WTC11 (cell line): ENCODE measurements around the gene TMEM116. TPM values are rescaled to one million over a fixed set of nuclear protein-coding genes. Genes with fewer than 3 reads are reported as not detected.

ENCODE experiments used
- ATAC-seq: fragments of 200-7000 bp; cut with Tn5 transposase; 2 replicates; pipeline ENCODE4 v1.10.0; 2021; ENCODE audit warnings: mild to moderate bottlenecking, moderate library complexity
- CTCF ChIA-PET: fragments of 300-600 bp; sonication (Branson Sonifier 250); formaldehyde crosslinking; loops from one replicate; lab custom pipeline; 2021; ENCODE audit warnings: antibody characterized with exemption; lab: Charles Lee
- POLR2A ChIA-PET: fragments of 350-600 bp; sonication (Branson Sonifier 250); formaldehyde crosslinking; loops from one replicate; lab custom pipeline; 2021; ENCODE audit warnings: antibody characterized with exemption; lab: Charles Lee
- DNase-seq: peaks from one replicate; pipeline ENCODE4 v3.0.0; 2021; ENCODE audit warnings: low spot score
- H3K27ac Mint-ChIP-seq: 2 replicates; pipeline ENCODE4 v1.8.0; 2021; ENCODE audit warnings: mixed read lengths
- H3K27me3 Mint-ChIP-seq: 2 replicates; pipeline ENCODE4 v1.8.0; 2021; ENCODE audit warnings: low read depth, mild to moderate bottlenecking, moderate library complexity, mixed read lengths
- H3K36me3 Mint-ChIP-seq: 2 replicates; pipeline ENCODE4 v1.8.0; 2021; ENCODE audit warnings: mixed read lengths
- H3K4me1 Mint-ChIP-seq: 2 replicates; pipeline ENCODE4 v1.8.0; 2022; ENCODE audit warnings: mixed read lengths
- H3K4me3 Mint-ChIP-seq: 2 replicates; pipeline ENCODE4 v1.8.0; 2021; ENCODE audit warnings: mild to moderate bottlenecking, moderate library complexity, mixed read lengths
- H3K9me3 Mint-ChIP-seq: 2 replicates; pipeline ENCODE4 v1.8.0; 2021; ENCODE audit warnings: mixed read lengths
- AFF4 ChIP-seq: sonication (generic); formaldehyde crosslinking; IDR thresholded peaks from 2 replicates; pipeline ENCODE4 v1.8.1; 2023; ENCODE audit warnings: mild to moderate bottlenecking, missing genetic modification reagents, borderline replicate concordance
- CDX4 ChIP-seq: fragments of 250-450 bp; sonication (Bioruptor Pico); IDR thresholded peaks from 2 replicates; pipeline ENCODE4 v1.9.0; 2021; ENCODE audit warnings: moderate library complexity, mild to moderate bottlenecking, inconsistent platforms, borderline replicate concordance
- CREB1 ChIP-seq: sonication (generic); formaldehyde crosslinking; IDR thresholded peaks from 2 replicates; pipeline ENCODE4 v1.8.0; 2023; ENCODE audit warnings: mild to moderate bottlenecking, missing genetic modification reagents
- E2F1 ChIP-seq: sonication (generic); formaldehyde crosslinking; IDR thresholded peaks from 2 replicates; pipeline ENCODE4 v1.8.0; 2022; ENCODE audit warnings: mild to moderate bottlenecking, missing genetic modification reagents
- E2F4 ChIP-seq: sonication (generic); formaldehyde crosslinking; IDR thresholded peaks from 2 replicates; pipeline ENCODE4 v1.8.1; 2022; ENCODE audit warnings: low read depth, mild to moderate bottlenecking, moderate library complexity, missing genetic modification reagents, borderline replicate concordance
- ELF4 ChIP-seq: sonication (generic); formaldehyde crosslinking; IDR thresholded peaks from 2 replicates; pipeline ENCODE4 v1.8.1; 2022; ENCODE audit warnings: low read depth, mild to moderate bottlenecking, moderate library complexity, missing genetic modification reagents
- FOXJ3 ChIP-seq: sonication (generic); formaldehyde crosslinking; IDR thresholded peaks from 2 replicates; pipeline ENCODE4 v1.9.0; 2021; ENCODE audit warnings: missing genetic modification reagents, mild to moderate bottlenecking, borderline replicate concordance
- JAZF1 ChIP-seq: fragments of 250-450 bp; sonication (Bioruptor Pico); IDR thresholded peaks from 2 replicates; pipeline ENCODE4 v1.9.0; 2021; ENCODE audit warnings: moderate library complexity, mild to moderate bottlenecking, inconsistent platforms
- MYBL2 ChIP-seq: sonication (generic); formaldehyde crosslinking; IDR thresholded peaks from 2 replicates; pipeline ENCODE4 v1.8.1; 2023; ENCODE audit warnings: mild to moderate bottlenecking, moderate library complexity, missing genetic modification reagents
- NR1H2 ChIP-seq: sonication (generic); formaldehyde crosslinking; IDR thresholded peaks from 2 replicates; pipeline ENCODE4 v1.9.0; 2021; ENCODE audit warnings: mild to moderate bottlenecking, moderate library complexity, missing genetic modification reagents
- NR3C1 ChIP-seq: sonication (generic); formaldehyde crosslinking; conservative IDR thresholded peaks from 2 replicates; pipeline ENCODE4 v1.8.1; 2023; ENCODE audit warnings: low read depth, mild to moderate bottlenecking, missing genetic modification reagents
- PRDM15 ChIP-seq: sonication (generic); formaldehyde crosslinking; IDR thresholded peaks from 2 replicates; pipeline ENCODE4 v1.8.0; 2022; ENCODE audit warnings: missing genetic modification reagents
- RORB ChIP-seq: fragments of 250-450 bp; sonication (Bioruptor Pico); IDR thresholded peaks from 2 replicates; pipeline ENCODE4 v1.9.0; 2021; ENCODE audit warnings: mild to moderate bottlenecking
- SP1 ChIP-seq: sonication (generic); formaldehyde crosslinking; conservative IDR thresholded peaks from 2 replicates; pipeline ENCODE4 v1.8.1; 2022; ENCODE audit warnings: missing genetic modification reagents
- ZNF263 ChIP-seq: sonication (generic); formaldehyde crosslinking; IDR thresholded peaks from 2 replicates; pipeline ENCODE4 v1.8.1; 2022; ENCODE audit warnings: low read depth, mild to moderate bottlenecking, moderate library complexity, missing genetic modification reagents
- ZNF317 ChIP-seq: sonication (generic); formaldehyde crosslinking; IDR thresholded peaks from 2 replicates; pipeline ENCODE4 v1.8.1; 2023; ENCODE audit warnings: low read depth, mild to moderate bottlenecking, moderate library complexity, missing genetic modification reagents, borderline replicate concordance
- ZNF416 ChIP-seq: fragments of 250-450 bp; sonication (Bioruptor Pico); IDR thresholded peaks from 2 replicates; pipeline ENCODE4 v1.9.0; 2021; ENCODE audit warnings: mild to moderate bottlenecking, inconsistent platforms
- ZNF512 ChIP-seq: sonication (generic); formaldehyde crosslinking; IDR thresholded peaks from 2 replicates; pipeline ENCODE4 v1.8.1; 2022; ENCODE audit warnings: missing genetic modification reagents, borderline replicate concordance
- ZNF532 ChIP-seq: fragments of 250-450 bp; sonication (Bioruptor Pico); IDR thresholded peaks from 2 replicates; pipeline ENCODE4 v1.9.0; 2021; ENCODE audit warnings: mild to moderate bottlenecking, borderline replicate concordance
- total RNA-seq: library from RNA; stranded (reverse); gene quantifications from 3 replicates; pipeline ENCODE4 v1.2.3, GENCODE V29; 2021

TMEM116 gene
- total RNA-seq, 1 experiment from 2014 or later = 7.8 TPM

- peaks cover 5% of the 10 kb centered on the region for H3K4me1 Mint-ChIP-seq
- no peak overlapping the region for H3K4me3 Mint-ChIP-seq
- no peak for DNase-seq
- H3K9me3 Mint-ChIP-seq = peaks cover 3% of the 10 kb centered on the region; the same call in 1 of the 2 replicates
- POLR2A ChIA-PET = no interaction called here
- CTCF ChIA-PET = interaction anchor here (0.9 to 3.9 kb wide), 5 partner anchors 54 to 845 kb away, joined by 3 to 33 read pairs (median 3); partner anchors contain the start of genes ERP29 and TMEM116
- H3K36me3 Mint-ChIP-seq = no peaks in the 10 kb centered on the region
- TF ChIP-seq SP1 (CRISPR knock-in tag) = no peak
- TF ChIP-seq ZNF317 (CRISPR knock-in tag) = no peak
- TF ChIP-seq CDX4 = no peak
- no peak for TF ChIP-seq CREB1
- TF ChIP-seq ZNF532 (CRISPR knock-in tag) = no peak
- no peak for TF ChIP-seq PRDM15 (CRISPR knock-in tag)
- no peak for TF ChIP-seq ELF4
- TF ChIP-seq ZNF416 = no peak
- no peak for TF ChIP-seq FOXJ3
- TF ChIP-seq MYBL2 (CRISPR knock-in tag) = no peak
- TF ChIP-seq E2F1 (CRISPR knock-in tag) = no peak
- no peak for TF ChIP-seq NR3C1 (CRISPR knock-in tag)
- no peak for TF ChIP-seq NR1H2 (CRISPR knock-in tag)
- TF ChIP-seq RORB (CRISPR knock-in tag) = no peak
- no peak for TF ChIP-seq ZNF263
- no peak for TF ChIP-seq AFF4 (CRISPR knock-in tag)
- TF ChIP-seq E2F4 (CRISPR knock-in tag) = no peak
- TF ChIP-seq ZNF512 (CRISPR knock-in tag) = no peak
- no peak for TF ChIP-seq JAZF1
- H3K27me3 Mint-ChIP-seq = no peaks in the 10 kb centered on the region
- no peak for ATAC-seq
- H3K27ac Mint-ChIP-seq = no peak overlapping the region
These were observed 69.0 kb downstream of the TMEM116 start for GRCh38 chr12:111943929-111944328.
